Mesothelial cell of epicardium (in vitro differentiated cells): ENCODE results near the gene TGIF2. TPM values are rescaled to one million over a fixed set of nuclear protein-coding genes. Genes with fewer than 3 reads are reported as not detected.
A peak's percentile ranks its signal among the peaks of the same experiment; 100 is the strongest.

Experiments used
- DNase-seq, 2 experiments: peaks; one replicate each; pipeline ENCODE4 v3.0.0; 2021; ENCODE audit warnings: low spot score in 2 of 2; ENCODE audit not compliant: unreplicated experiment in 2 of 2
- H3K27ac Mint-ChIP-seq: 2 replicates; pipeline ENCODE4 v1.8.0; 2021; ENCODE audit warnings: mixed read lengths
- H3K27me3 Mint-ChIP-seq: 2 replicates; pipeline ENCODE4 v1.8.0; 2021; ENCODE audit warnings: low read depth, mixed read lengths
- H3K36me3 Mint-ChIP-seq: 2 replicates; pipeline ENCODE4 v1.8.0; 2021; ENCODE audit warnings: mixed read lengths
- H3K4me1 Mint-ChIP-seq: 2 replicates; pipeline ENCODE4 v1.8.0; 2021; ENCODE audit warnings: mixed read lengths
- H3K4me3 Mint-ChIP-seq: 2 replicates; pipeline ENCODE4 v1.8.0; 2021; ENCODE audit warnings: mild to moderate bottlenecking, moderate library complexity, mixed read lengths
- H3K9me3 Mint-ChIP-seq: 2 replicates; pipeline ENCODE4 v1.8.0; 2021; ENCODE audit warnings: mixed read lengths
- total RNA-seq: library from RNA; stranded (reverse); gene quantifications from 3 replicates; pipeline ENCODE4 v1.2.1, GENCODE V29; 2021
- TF ChIP-seq, protein P1 (sequence below): fragments of 200-600 bp; sonication (generic); IDR thresholded peaks from one replicate; pipeline ENCODE4 v1.5.0; 2021; ENCODE audit warnings: antibody characterized with exemption; ENCODE audit not compliant: unreplicated experiment

The TGIF2 gene
- total RNA-seq, 1 donor from 2014 or later: 94.4 TPM

DNA sequence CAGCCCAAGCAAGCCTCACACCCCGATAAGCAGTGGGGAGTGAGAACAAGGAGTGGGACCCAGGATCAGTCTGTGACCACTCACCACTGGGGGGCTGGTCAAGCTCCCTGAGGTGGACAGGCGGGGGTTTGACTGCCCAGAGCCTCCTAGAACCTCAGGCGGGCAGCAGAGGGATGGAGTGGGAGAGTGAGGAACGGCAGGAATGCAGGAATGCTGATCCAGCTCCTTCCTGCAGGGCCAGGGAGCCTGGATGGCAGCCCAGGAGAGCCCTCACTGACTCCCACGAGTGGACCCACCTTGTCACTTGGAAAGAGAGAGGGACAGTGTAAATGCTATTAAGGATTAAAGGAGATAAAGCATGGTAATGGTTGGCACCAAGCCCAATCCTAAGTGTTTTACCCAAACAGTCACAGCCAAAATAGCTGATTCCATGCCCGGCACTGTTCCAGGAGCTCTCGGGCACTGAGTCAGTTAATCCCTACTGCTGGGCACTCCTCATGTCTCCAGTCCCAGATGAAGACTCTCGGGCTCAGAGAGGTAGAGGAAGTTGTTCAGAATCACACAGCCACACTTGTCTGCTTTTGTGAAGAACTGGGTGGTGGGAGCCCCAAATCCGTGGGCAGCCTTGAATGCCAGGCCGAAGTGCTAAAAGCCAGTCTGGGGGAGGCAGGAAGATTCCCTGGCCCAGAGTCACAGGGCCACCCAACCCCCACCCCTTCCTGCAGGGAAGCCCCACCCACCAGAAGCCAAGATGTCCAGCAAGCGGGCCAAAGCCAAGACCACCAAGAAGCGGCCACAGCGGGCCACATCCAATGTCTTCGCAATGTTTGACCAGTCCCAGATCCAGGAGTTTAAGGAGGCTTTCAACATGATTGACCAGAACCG lies 29.0 kb upstream of the TGIF2 start:
- H3K27me3 Mint-ChIP-seq: no peaks in the 10 kb centered on the region
- peaks cover 36% of the 10 kb centered on the region for H3K4me1 Mint-ChIP-seq
- peak overlapping the region; percentile 86 for H3K27ac Mint-ChIP-seq
- TF ChIP-seq, protein P1, sequence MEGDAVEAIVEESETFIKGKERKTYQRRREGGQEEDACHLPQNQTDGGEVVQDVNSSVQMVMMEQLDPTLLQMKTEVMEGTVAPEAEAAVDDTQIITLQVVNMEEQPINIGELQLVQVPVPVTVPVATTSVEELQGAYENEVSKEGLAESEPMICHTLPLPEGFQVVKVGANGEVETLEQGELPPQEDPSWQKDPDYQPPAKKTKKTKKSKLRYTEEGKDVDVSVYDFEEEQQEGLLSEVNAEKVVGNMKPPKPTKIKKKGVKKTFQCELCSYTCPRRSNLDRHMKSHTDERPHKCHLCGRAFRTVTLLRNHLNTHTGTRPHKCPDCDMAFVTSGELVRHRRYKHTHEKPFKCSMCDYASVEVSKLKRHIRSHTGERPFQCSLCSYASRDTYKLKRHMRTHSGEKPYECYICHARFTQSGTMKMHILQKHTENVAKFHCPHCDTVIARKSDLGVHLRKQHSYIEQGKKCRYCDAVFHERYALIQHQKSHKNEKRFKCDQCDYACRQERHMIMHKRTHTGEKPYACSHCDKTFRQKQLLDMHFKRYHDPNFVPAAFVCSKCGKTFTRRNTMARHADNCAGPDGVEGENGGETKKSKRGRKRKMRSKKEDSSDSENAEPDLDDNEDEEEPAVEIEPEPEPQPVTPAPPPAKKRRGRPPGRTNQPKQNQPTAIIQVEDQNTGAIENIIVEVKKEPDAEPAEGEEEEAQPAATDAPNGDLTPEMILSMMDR: no peak
- H3K4me3 Mint-ChIP-seq: peak overlapping the region; percentile 77
- H3K9me3 Mint-ChIP-seq: no peaks in the 10 kb centered on the region
- no peak for DNase-seq
- peaks cover 14% of the 10 kb centered on the region for H3K36me3 Mint-ChIP-seq

DNA sequence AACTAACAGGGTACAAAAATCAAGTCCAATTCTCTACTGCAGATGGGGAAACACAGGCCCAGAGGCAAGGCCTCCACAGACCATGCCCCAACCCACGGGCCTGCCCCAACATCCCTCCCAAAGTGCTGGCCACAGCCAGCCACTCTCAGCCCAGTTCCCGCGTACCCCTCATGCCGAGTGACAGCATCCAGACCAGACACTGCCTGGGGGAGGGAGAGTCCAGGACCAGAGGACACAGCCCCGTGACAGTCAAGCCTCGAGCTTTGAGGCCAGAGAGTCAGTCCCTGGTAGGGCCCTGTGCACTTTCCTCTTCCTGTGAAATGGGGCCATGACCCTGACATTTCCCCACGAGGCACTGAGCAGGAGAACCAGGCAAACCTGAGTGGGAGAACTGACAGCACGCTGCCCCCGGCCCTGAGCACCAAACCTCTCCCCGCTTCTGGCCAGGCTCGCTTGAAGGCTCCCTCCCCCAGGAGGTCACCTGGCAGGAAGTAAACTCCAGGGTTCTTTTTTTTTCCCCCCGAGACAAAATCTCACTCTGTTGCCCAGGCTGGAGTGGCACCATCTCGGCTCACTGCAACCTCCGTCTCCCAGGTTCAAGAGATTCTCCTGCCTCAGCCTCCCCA lies 27.2 kb upstream of the TGIF2 start:
- DNase-seq: no peak
- TF ChIP-seq, protein P1: no peak
- H3K9me3 Mint-ChIP-seq: no peaks in the 10 kb centered on the region
- peaks cover 14% of the 10 kb centered on the region for H3K36me3 Mint-ChIP-seq
- no peak overlapping the region for H3K4me3 Mint-ChIP-seq
- H3K27ac Mint-ChIP-seq: peak overlapping the region; percentile 9
- peaks cover 28% of the 10 kb centered on the region for H3K4me1 Mint-ChIP-seq
- H3K27me3 Mint-ChIP-seq: no peaks in the 10 kb centered on the region

GRCh38 chr20:36547186-36548005 lies 26.0 kb upstream of the TGIF2 start:
- H3K4me3 Mint-ChIP-seq: no peak overlapping the region
- TF ChIP-seq, protein P1: no peak
- H3K4me1 Mint-ChIP-seq: peaks cover 23% of the 10 kb centered on the region
- H3K27ac Mint-ChIP-seq: no peak overlapping the region
- no peaks in the 10 kb centered on the region for H3K9me3 Mint-ChIP-seq
- H3K27me3 Mint-ChIP-seq: no peaks in the 10 kb centered on the region
- no peak for DNase-seq
- peaks cover 14% of the 10 kb centered on the region for H3K36me3 Mint-ChIP-seq

DNA sequence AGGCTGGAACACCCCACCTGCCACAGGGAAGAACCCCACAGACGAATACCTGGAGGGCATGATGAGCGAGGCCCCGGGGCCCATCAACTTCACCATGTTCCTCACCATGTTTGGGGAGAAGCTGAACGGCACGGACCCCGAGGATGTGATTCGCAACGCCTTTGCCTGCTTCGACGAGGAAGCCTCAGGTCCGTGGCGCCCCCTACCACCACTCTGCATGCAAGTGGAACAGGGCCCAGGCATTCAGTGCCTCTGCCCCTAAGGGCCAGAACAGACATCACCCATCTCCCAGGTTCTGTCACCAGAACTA lies 25.4 kb upstream of the TGIF2 start:
- TF ChIP-seq, protein P1: no peak
- Mint-ChIP-seq H3K27ac (no peak overlapping the region), H3K4me1 (peaks cover 17% of the 10 kb centered on the region), H3K27me3 (no peaks in the 10 kb centered on the region), H3K9me3 (no peaks in the 10 kb centered on the region), H3K4me3 (no peak overlapping the region), H3K36me3 (peaks cover 14% of the 10 kb centered on the region)
- DNase-seq: no peak

GRCh38 chr20:36548704-36549627 lies 24.4 kb upstream of the TGIF2 start:
- Mint-ChIP-seq H3K27ac (peak overlapping the region; percentile 35), H3K27me3 (no peaks in the 10 kb centered on the region), H3K36me3 (peaks cover 14% of the 10 kb centered on the region), H3K9me3 (no peaks in the 10 kb centered on the region), H3K4me3 (no peak overlapping the region), H3K4me1 (peaks cover 11% of the 10 kb centered on the region)
- DNase-seq: no peak
- TF ChIP-seq, protein P1: no peak
